ENCODE results near the gene ANKRD17.
A peak's percentile ranks its signal among the peaks of the same experiment; 100 is the strongest.

ANKRD17 gene

GRCh38 chr4:73104695-73105094 lies 153.9 kb downstream of the ANKRD17 start:
- no peak for DNase-seq

GRCh38 chr4:73103799-73104503 lies 154.6 kb downstream of the ANKRD17 start:
- DNase-seq, result no peak

DNA sequence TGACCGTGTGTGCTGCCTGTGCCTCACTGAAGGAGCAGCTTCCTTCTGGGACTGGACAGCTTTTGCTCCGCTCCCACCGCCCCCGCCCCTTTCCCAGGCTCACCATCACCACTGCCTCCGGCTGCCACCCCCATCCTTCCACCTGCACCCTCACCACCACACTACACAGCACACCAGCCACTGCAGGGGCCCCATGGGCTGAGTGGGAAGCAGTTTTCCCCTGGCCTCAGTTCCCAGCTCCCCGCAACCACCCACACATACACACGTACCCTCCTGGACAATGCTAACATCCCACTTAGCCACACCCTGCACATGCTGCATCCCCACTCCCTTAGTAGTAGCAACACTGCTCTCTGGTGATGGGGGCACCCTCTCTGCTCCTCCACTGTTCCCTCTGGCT lies 159.5 kb downstream of the ANKRD17 start:
- DNase-seq, result no peak

GRCh38 chr4:73098713-73099112 lies 159.9 kb downstream of the ANKRD17 start:
- no peak for DNase-seq

- DNase-seq, result no peak
These were observed 160.6 kb downstream of the ANKRD17 start for GRCh38 chr4:73098016-73098415.

DNA sequence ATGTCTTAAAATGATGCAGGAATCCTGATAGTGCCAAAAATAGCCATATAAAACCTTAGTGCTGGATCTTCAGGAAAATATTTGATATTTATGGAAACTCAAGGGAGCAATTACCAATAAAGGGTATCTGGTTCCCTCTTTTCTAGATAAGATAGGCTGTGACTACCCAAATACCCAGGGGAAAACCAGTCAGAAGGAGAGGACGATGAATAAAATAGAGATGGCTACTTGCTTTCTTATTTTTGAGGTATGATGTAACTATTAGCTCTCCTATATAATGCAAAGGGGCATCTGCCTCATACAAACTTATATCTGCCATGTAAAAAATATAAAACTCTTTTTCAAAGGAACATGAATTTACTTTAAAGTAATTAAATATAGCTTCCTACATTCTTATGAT lies 165.7 kb downstream of the ANKRD17 start:
- no peak for DNase-seq

DNA sequence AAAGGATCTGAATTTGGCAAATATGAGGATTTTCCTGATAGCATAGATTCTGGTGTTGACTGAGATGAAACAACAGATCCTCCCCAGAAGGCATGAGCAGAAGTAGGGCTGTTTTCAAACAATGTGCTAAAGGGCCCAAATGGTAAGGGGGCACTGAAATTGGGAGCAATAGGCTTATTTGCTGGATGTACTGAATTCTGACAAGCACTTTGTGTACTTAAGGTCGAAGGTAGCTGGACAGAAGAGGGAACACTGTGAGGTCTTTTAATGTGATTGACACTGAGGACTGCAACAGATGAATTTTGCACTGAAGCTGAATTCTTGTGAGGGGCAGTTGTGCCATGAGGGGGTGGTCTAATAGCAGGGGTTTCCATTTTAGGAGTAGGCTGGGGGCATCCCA lies 167.9 kb downstream of the ANKRD17 start:
- DNase-seq, result no peak

DNA sequence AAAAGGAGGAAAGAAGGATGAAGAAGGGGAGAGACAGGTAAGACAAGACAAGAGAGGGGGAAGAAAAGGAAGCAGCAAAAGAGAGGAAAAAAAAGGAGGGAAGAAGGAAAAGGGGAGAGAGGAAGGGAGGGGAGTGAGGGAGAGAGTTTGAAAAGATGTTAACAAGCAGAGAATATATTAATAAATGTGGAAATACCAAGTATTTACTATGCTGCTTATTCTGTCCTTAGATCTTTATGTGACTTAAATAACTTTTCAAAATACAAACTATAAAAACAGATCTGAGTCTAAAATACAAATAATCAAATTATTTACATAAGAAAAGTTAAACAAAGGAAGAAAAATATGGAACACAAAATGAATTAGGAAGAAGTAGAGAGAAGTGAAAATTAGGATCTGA lies 170.7 kb downstream of the ANKRD17 start:
- no peak for DNase-seq

GRCh38 chr4:73086095-73086868 lies 172.3 kb downstream of the ANKRD17 start:
- no peak for DNase-seq

GRCh38 chr4:73080789-73081188 lies 177.8 kb downstream of the ANKRD17 start:
- no peak for DNase-seq

GRCh38 chr4:73075832-73076231 lies 182.8 kb downstream of the ANKRD17 start:
- no peak for DNase-seq

DNA sequence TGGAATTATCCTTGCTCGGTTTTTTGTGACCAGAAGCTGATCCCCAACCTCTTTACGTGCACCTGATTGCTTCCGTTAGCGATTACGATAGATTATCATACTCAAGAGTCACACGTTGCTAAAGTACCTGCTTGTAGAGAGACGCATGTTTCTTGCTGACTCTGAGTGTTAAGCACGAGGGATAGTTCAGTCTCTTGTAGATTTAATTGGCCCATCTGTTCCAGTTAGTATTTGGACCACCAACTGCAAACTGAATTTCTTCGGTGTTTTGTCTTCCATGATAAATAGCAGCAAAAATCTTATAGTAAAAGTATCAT lies 188.6 kb downstream of the ANKRD17 start:
- DNase-seq, result no peak

DNA sequence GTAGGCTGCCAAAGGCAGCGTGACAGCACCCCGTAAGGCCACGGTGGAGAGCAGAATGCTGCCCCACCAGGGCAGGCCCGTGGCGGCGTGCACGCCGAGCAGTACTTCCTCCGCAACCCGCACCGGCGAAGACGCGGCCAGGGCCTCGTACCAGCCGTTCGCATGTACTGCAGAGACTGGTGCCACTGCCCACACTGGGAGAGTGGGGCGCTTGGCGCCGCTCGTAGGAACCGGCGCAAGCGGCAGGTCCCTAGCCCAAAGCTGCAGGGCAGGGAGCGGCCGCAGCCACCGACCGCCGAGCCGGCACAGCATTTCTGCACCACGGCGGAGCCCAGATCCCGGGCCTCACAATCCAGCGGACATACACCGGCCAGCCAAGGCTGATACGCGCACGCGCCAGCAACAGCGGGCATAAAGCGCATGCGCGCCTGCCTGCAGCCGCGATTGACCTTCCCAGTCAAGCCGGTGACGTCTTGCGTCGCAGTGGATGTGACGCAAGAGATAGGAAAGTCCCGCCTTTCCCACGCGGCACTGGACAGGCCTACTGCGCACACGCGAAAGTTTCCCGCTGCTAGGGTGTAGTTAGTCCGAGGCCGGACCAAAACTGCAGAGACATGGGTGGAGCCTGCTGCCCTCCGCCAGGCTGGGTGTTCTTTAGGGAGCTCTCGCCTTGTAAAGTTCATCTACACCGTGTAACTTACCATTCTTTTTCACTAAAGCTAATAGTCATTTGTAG lies 189.1 kb downstream of the ANKRD17 start, which contains the start of gene COX18:
Gene COX18, minus strand, starts transcription at position 379 of the 736 bp plus-strand sequence. Its CDS starts 67 bp downstream, at position 312.
- DNase-seq, result peak; percentile 90

DNA sequence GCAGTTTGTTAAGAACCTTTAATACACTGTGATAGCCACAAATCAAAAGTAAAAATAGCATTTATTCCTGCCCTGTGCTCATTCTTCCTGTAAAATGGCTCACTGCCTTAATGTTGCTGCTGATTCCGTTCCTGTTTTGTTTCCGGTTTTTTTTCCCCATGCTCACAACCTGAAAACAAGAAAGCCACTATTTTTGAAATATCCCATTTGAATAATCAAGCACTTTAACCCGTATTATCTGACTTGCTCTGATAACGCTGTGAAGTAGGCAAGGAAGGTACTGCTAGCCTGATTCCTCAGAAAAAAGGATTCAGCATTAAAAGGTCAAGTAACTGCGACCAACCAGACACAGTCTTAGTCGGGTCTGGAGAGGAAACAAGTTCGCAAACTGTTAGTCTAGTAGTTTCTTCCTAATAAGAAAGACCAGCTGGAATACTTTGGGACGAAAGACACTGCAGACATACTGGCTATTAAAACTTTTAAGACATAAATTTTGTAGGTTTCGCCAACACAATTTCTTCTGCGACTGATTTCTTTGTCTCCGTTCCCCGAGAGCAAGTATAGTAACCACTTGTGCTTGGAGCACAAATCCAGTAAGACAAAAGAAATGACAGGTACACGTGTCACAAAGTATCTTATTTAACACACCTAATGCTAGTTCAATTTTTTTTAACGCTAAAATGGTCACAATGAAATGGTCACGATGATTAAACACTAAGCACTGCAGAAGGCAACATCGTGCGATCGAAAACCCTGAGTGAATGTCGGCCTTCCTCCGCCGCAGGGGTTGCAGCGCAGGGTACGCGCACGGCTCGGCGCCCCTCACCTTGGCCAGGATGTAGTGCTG lies 189.9 kb downstream of the ANKRD17 start:
- DNase-seq, result no peak

- DNase-seq, result no peak
These were observed 190.6 kb downstream of the ANKRD17 start for GRCh38 chr4:73067971-73068394.

DNA sequence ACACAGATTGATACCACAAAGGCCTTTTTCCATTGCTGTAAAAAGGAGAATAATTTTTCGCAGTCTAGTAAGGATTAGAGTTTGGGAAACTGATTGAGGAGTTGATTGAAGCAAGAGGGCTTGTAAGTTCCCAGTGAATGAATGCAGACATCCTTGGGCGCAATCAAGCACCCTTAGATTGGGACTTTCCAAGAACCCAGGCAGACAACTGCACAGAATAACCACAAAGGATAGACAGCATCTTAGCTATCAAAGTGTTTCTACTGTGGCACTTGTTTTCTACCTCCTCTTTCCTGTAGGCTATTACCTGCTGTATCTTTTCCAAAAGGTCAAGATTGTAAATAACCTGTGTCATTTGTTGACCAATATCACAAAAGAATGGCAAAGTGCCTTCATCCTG lies 191.7 kb downstream of the ANKRD17 start:
- DNase-seq, result no peak

DNA sequence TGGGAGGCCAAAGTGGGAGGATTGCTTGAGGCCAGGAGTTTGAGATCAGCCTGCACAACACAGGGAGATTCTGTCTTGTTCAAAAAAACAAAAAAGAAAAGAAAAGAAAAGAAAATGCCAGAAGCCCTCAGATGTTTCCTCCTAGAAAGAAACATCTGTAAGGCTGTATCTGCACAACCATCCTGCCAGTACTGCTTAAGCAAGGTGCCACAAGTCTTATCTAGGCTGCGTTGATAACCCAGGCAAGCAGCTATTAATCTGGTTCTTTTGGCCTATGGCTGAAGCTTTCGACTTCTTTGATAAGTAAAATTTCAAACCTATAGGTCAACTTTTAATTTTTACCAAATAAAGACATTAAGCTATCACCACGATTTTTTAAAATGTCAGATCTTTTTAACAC lies 192.2 kb downstream of the ANKRD17 start:
- no peak for DNase-seq

- no peak for DNase-seq
These were observed 194.1 kb downstream of the ANKRD17 start for GRCh38 chr4:73064536-73064935.

DNA sequence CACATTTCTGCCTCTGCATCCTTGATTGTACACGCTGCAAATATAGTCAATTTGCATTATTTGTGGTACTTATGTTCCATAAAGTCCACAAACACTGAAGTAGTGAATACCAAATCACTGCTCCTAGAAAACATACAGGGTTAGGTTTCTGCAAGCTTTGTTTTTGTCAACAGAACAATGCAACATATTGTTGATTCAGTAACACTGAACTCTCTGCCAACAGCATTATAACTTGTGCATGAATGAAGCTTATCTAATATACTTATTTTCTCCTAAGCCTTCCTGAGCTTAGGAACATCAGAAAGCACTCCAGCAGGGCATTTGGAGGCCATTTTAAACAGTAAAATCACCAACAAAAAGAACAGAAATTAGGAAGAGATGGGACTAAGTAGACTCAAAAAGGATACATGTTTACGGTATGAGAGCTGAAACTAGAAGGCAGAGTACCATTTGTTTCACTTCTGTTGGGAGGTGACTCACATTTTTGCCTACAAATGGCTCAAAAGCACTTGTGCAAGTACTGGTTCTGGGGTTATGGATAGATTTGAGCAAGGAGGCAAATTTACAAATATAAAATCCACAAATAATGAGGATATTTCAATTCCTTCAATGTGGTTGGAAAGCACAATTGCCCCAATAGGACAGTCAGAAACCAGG lies 203.2 kb downstream of the ANKRD17 start:
- no peak for DNase-seq

- no peak for DNase-seq
These were observed 204.6 kb downstream of the ANKRD17 start for GRCh38 chr4:73053974-73054480.

DNA sequence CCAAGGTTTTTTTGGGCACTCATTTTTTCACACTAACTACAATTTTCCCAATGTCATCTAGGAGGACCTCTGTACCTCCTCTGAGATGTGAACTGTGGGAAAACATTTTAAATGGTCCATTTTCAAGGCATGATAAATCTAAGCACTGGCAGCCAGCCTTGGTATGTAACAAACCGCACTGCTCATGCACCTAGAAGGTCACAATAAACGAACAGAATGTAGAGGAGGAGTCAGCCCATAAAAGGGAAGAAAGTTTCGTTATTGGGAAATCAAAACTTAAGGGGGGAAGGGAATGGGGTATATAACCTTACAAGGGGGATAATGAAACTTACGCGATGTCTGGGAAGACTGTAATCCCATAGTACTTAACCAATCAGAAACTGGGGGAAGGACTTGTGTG lies 205.5 kb downstream of the ANKRD17 start:
- DNase-seq, result no peak

GRCh38 chr4:73051625-73052024 lies 207.0 kb downstream of the ANKRD17 start:
- DNase-seq, result no peak

All from NCI-H1417 treated with DMSO at 0.1 percent for 48 hours (cell line).